Astrocyte (in vitro differentiated cells and primary cell): Measurements from ENCODE around the gene RABGAP1L. TPM values are rescaled to one million over a fixed set of nuclear protein-coding genes. Genes with fewer than 3 reads are reported as not detected.
"Not testable (repeated sequence)": the region's sequence is repeated elsewhere in the genome, so short reads cannot be mapped to it uniquely, and the experiment has no call there.

ENCODE experiments used
- DNase-seq: peaks from one replicate; pipeline ENCODE4 v3.0.0-alpha.2; 2010; ENCODE audit warnings: low read depth
- FAIRE-seq: peaks from 2 replicates; lab custom pipeline; 2011; peaks lifted over from hg19 to GRCh38; lab: Jason Lieb, UNC
- H2AFZ ChIP-seq: 2 replicates; pipeline ENCODE4 v1.6.0; 2012; ENCODE audit warnings: low read depth, low read length, inconsistent platforms
- H3K27ac ChIP-seq: 2 replicates; pipeline ENCODE4 v1.5.1; 2011; ENCODE audit warnings: low read depth, low read length, inconsistent platforms
- H3K27me3 ChIP-seq: 2 replicates; pipeline ENCODE4 v1.6.0; 2011; ENCODE audit warnings: low read length, inconsistent platforms; ENCODE audit not compliant: insufficient read depth
- H3K36me3 ChIP-seq: 2 replicates; pipeline ENCODE4 v1.5.1; 2011; ENCODE audit warnings: low read length, inconsistent platforms; ENCODE audit not compliant: insufficient read depth
- H3K4me1 ChIP-seq: 2 replicates; pipeline ENCODE4 v1.5.1; 2011; ENCODE audit warnings: low read length, inconsistent platforms; ENCODE audit not compliant: insufficient read depth
- H3K4me2 ChIP-seq: 2 replicates; pipeline ENCODE4 v1.6.0; 2012; ENCODE audit warnings: low read length, inconsistent platforms
- H3K4me3 ChIP-seq: 2 replicates; pipeline ENCODE4 v1.5.1; 2011; ENCODE audit warnings: low read depth, mild to moderate bottlenecking, low read length, inconsistent platforms; ENCODE audit not compliant: insufficient read depth
- H3K79me2 ChIP-seq: 2 replicates; pipeline ENCODE4 v1.6.0; 2012; ENCODE audit warnings: mild to moderate bottlenecking, low read length, inconsistent platforms; ENCODE audit not compliant: insufficient read depth
- H3K9ac ChIP-seq: 2 replicates; pipeline ENCODE4 v1.6.0; 2012; ENCODE audit warnings: mild to moderate bottlenecking, low read length, inconsistent platforms
- H3K9me3 ChIP-seq: 2 replicates; pipeline ENCODE4 v1.5.1; 2012; ENCODE audit warnings: low read depth, mild to moderate bottlenecking, low read length, inconsistent platforms; ENCODE audit not compliant: insufficient read depth
- H4K20me1 ChIP-seq: 2 replicates; pipeline ENCODE4 v1.6.0; 2012; ENCODE audit warnings: low read length, inconsistent platforms; ENCODE audit not compliant: insufficient read depth
- H3K27ac Mint-ChIP-seq: one replicate; pipeline ENCODE4 v1.8.0; 2021; ENCODE audit warnings: mild to moderate bottlenecking, mixed read lengths; ENCODE audit not compliant: unreplicated experiment
- H3K27me3 Mint-ChIP-seq: one replicate; pipeline ENCODE4 v1.8.0; 2021; ENCODE audit warnings: low read depth, mixed read lengths; ENCODE audit not compliant: unreplicated experiment
- H3K36me3 Mint-ChIP-seq: one replicate; pipeline ENCODE4 v1.8.0; 2021; ENCODE audit warnings: low read depth, mixed read lengths; ENCODE audit not compliant: unreplicated experiment
- H3K4me1 Mint-ChIP-seq: one replicate; pipeline ENCODE4 v1.8.0; 2021; ENCODE audit warnings: low read depth, mixed read lengths; ENCODE audit not compliant: unreplicated experiment
- H3K4me3 Mint-ChIP-seq: one replicate; pipeline ENCODE4 v1.8.0; 2021; ENCODE audit warnings: mild to moderate bottlenecking, moderate library complexity, mixed read lengths; ENCODE audit not compliant: unreplicated experiment
- H3K9me3 Mint-ChIP-seq: one replicate; pipeline ENCODE4 v1.8.0; 2021; ENCODE audit warnings: mild to moderate bottlenecking, mixed read lengths; ENCODE audit not compliant: unreplicated experiment
- EZH2 ChIP-seq: IDR thresholded peaks from 2 replicates; pipeline ENCODE4 v1.6.1; 2012; ENCODE audit warnings: mild to moderate bottlenecking, low read length, inconsistent platforms; ENCODE audit not compliant: insufficient read depth
- total RNA-seq: library from RNA; stranded (reverse); gene quantifications from 2 replicates; pipeline ENCODE4 v1.2.1, GENCODE V29; 2021
- TF ChIP-seq, protein P1 (sequence below): IDR thresholded peaks from 2 replicates; pipeline ENCODE4 v1.5.1; 2011; ENCODE audit warnings: low read depth, mild to moderate bottlenecking, inconsistent platforms, low read length, moderate library complexity; ENCODE audit not compliant: insufficient read depth

RABGAP1L gene
- total RNA-seq, 1 donor from 2014 or later = 40.2 TPM

DNA sequence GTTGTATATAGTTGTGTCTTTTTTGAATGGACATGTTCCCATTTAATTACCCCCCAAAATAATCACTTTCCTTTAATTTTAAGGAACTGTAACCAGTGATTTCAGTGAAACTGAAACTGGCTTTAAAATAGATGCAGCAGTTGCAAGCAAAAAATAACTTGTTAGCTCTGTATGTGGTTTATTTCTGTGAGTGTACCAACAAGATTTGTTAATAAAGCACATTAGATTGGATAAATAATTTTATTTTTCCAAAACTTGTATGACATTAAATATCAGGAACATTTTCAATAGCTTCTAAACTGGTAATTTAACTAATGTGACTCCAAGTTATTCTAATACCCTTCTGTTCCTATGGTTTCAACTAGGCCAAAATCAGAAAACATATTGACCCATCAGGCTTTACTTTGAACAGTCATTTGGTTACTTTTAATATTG lies 656.2 kb downstream of the RABGAP1L start:
- Mint-ChIP-seq H3K9me3 (peaks cover 1% of the 10 kb centered on the region), H3K27me3 (no peaks in the 10 kb centered on the region), H3K27ac (no peak overlapping the region), H3K4me1 (peaks cover 20% of the 10 kb centered on the region), H3K36me3 (no peaks in the 10 kb centered on the region), H3K4me3 (no peak overlapping the region)
- no peak for DNase-seq
- H3K36me3 ChIP-seq = no peaks in the 10 kb centered on the region
- H3K4me1 ChIP-seq = peaks cover 8% of the 10 kb centered on the region
- no peak overlapping the region for H3K9ac ChIP-seq
- H3K4me2 ChIP-seq = no peak overlapping the region
- H3K9me3 ChIP-seq = no peaks in the 10 kb centered on the region
- no peaks in the 10 kb centered on the region for H3K79me2 ChIP-seq
- FAIRE-seq = no peak
- H3K4me3 ChIP-seq = no peak overlapping the region
- no peaks in the 10 kb centered on the region for H3K27me3 ChIP-seq
- H4K20me1 ChIP-seq = no peaks in the 10 kb centered on the region
- no peak overlapping the region for H2AFZ ChIP-seq
- H3K27ac ChIP-seq = no peak overlapping the region
- TF ChIP-seq EZH2 = no peak
- TF ChIP-seq, protein P1, sequence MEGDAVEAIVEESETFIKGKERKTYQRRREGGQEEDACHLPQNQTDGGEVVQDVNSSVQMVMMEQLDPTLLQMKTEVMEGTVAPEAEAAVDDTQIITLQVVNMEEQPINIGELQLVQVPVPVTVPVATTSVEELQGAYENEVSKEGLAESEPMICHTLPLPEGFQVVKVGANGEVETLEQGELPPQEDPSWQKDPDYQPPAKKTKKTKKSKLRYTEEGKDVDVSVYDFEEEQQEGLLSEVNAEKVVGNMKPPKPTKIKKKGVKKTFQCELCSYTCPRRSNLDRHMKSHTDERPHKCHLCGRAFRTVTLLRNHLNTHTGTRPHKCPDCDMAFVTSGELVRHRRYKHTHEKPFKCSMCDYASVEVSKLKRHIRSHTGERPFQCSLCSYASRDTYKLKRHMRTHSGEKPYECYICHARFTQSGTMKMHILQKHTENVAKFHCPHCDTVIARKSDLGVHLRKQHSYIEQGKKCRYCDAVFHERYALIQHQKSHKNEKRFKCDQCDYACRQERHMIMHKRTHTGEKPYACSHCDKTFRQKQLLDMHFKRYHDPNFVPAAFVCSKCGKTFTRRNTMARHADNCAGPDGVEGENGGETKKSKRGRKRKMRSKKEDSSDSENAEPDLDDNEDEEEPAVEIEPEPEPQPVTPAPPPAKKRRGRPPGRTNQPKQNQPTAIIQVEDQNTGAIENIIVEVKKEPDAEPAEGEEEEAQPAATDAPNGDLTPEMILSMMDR = no peak

DNA sequence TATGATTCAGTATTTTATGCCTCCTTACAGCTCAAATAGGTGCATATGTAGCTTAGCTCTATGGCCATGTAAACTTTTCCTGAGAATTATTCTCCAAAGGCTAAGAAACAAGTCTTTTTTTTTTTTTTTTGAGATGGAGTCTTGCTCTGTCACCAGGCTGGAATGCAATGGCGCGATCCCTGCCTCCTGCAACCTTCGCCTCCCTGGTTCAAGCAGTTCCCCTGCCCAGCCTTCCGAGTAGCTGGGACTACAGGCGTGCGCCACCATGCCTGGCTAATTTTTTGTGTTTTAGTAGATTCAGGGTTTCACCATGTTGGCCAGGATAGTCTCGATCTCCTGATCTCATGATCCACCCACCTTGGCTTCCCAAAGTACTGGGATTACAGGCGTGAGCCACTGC lies 657.3 kb downstream of the RABGAP1L start:
- H3K4me1 ChIP-seq, H4K20me1 ChIP-seq, DNase-seq, H3K36me3 Mint-ChIP-seq, FAIRE-seq, H3K27me3 ChIP-seq, H3K36me3 ChIP-seq, H3K4me3 ChIP-seq, H3K79me2 ChIP-seq, H3K4me3 Mint-ChIP-seq, H3K4me2 ChIP-seq, H3K27ac Mint-ChIP-seq, H3K9me3 ChIP-seq, H2AFZ ChIP-seq, H3K27ac ChIP-seq, H3K9me3 Mint-ChIP-seq, H3K9ac ChIP-seq, H3K27me3 Mint-ChIP-seq: not testable (repeated sequence)
- peaks cover 20% of the 10 kb centered on the region for H3K4me1 Mint-ChIP-seq

DNA sequence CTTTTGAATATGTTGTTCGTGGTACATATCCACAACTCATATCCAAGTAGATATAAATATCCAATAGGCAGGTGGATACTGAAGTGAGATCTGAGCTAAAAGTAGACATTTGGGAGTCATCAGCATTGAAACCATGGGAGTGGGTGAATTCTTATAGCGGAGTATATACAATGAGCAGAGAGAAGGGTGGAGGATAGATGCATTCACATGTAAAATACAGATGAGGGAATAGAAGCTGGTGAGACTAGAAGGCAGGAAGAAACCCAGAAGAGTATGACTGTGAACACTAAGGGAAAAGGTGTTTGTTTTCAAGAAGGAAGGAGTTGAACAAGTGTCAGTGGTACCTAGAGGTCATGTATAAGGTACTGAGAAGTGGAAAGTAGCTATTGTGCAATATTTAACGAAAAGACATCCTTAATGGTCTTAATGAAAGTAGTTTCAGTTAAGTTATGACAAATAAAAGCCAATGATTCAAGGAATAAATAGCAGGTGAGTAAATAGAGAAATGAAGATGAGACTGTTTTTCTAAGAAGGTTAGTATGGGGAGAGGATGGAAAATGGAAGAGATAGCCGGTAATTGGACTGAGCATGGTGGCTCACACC lies 658.8 kb downstream of the RABGAP1L start:
- no peak for DNase-seq
- no peak for FAIRE-seq
- H3K9me3 ChIP-seq = no peaks in the 10 kb centered on the region
- no peaks in the 10 kb centered on the region for H3K36me3 Mint-ChIP-seq
- no peak overlapping the region for H3K27ac Mint-ChIP-seq
- H3K9ac ChIP-seq = no peak overlapping the region
- no peaks in the 10 kb centered on the region for H4K20me1 ChIP-seq
- no peak overlapping the region for H3K4me3 ChIP-seq
- no peaks in the 10 kb centered on the region for H3K36me3 ChIP-seq
- H3K4me3 Mint-ChIP-seq = no peak overlapping the region
- H3K27me3 Mint-ChIP-seq = no peaks in the 10 kb centered on the region
- H3K27ac ChIP-seq = no peak overlapping the region
- H3K9me3 Mint-ChIP-seq = no peaks in the 10 kb centered on the region
- H3K4me1 Mint-ChIP-seq = peaks cover 14% of the 10 kb centered on the region
- H3K79me2 ChIP-seq = no peaks in the 10 kb centered on the region
- H3K4me2 ChIP-seq = no peak overlapping the region
- no peaks in the 10 kb centered on the region for H3K27me3 ChIP-seq
- H2AFZ ChIP-seq = no peak overlapping the region
- peaks cover 5% of the 10 kb centered on the region for H3K4me1 ChIP-seq
- TF ChIP-seq, protein P1 = no peak
- TF ChIP-seq EZH2 = no peak
